DOHH2 (cell line): ENCODE measurements around the gene TTC33.

ENCODE experiments used
- H3F3A ChIP-seq: fragments of 200-600 bp; sonication (generic), shearing (Covaris generic); 2 replicates; pipeline ENCODE4 v1.6.0; 2016; ENCODE audit warnings: antibody characterized with exemption, mild to moderate bottlenecking; ENCODE audit not compliant: control insufficient read depth, insufficient read depth
- H3K27ac ChIP-seq: fragments of 200-600 bp; sonication (generic); 2 replicates; pipeline ENCODE4 v1.5.1; 2014; ENCODE audit warnings: low read depth, mild to moderate bottlenecking, low read length, moderate library complexity
- H3K27me3 ChIP-seq: fragments of 200-600 bp; sonication (generic); 2 replicates; pipeline ENCODE4 v1.6.1; 2014; ENCODE audit warnings: mild to moderate bottlenecking, low read length, mixed read lengths; ENCODE audit not compliant: control insufficient read depth
- H3K36me3 ChIP-seq: fragments of 200-600 bp; sonication (generic); 2 replicates; pipeline ENCODE4 v1.6.1; 2014; ENCODE audit warnings: mild to moderate bottlenecking, low read length, moderate library complexity, mixed read lengths; ENCODE audit not compliant: control insufficient read depth
- H3K4me1 ChIP-seq: fragments of 200-600 bp; sonication (generic); 2 replicates; pipeline ENCODE4 v1.6.1; 2014; ENCODE audit warnings: mild to moderate bottlenecking, low read length, mixed read lengths; ENCODE audit not compliant: control insufficient read depth
- H3K4me2 ChIP-seq: fragments of 200-600 bp; sonication (generic); 2 replicates; pipeline ENCODE4 v1.6.0; 2014; ENCODE audit warnings: mild to moderate bottlenecking, low read length, moderate library complexity
- H3K4me3 ChIP-seq: fragments of 200-600 bp; sonication (generic); 2 replicates; pipeline ENCODE4 v1.5.1; 2014; ENCODE audit warnings: mild to moderate bottlenecking, low read length, mixed read lengths
- H3K79me2 ChIP-seq: fragments of 200-600 bp; sonication (generic); 2 replicates; pipeline ENCODE4 v1.6.1; 2014; ENCODE audit warnings: mild to moderate bottlenecking, low read length, mixed read lengths; ENCODE audit not compliant: control insufficient read depth
- H3K9me2 ChIP-seq: fragments of 200-600 bp; sonication (generic); replicated peaks from 2 replicates; pipeline ENCODE4 v1.6.1; 2014; ENCODE audit warnings: mild to moderate bottlenecking, low read length, mixed read lengths; ENCODE audit not compliant: control insufficient read depth
- H3K9me3 ChIP-seq: fragments of 200-600 bp; sonication (generic); 2 replicates; pipeline ENCODE4 v1.6.1; 2014; ENCODE audit warnings: antibody characterized with exemption, low read length, mixed read lengths; ENCODE audit not compliant: control insufficient read depth, insufficient read depth
- H4K20me1 ChIP-seq: fragments of 200-600 bp; sonication (generic); 2 replicates; pipeline ENCODE4 v1.6.0; 2014; ENCODE audit warnings: low read depth, mild to moderate bottlenecking, antibody characterized with exemption, low read length, moderate library complexity; ENCODE audit not compliant: control insufficient read depth, insufficient read depth
- CTCF ChIP-seq: fragments of 200-600 bp; sonication (generic); IDR thresholded peaks from one replicate; pipeline ENCODE4 v1.5.1; 2014; ENCODE audit warnings: antibody characterized with exemption, mild to moderate bottlenecking, low read depth, low read length; ENCODE audit not compliant: poor library complexity, severe bottlenecking
- EZH2phosphoT487 ChIP-seq: fragments of 200-600 bp; sonication (generic); IDR thresholded peaks from 2 replicates; pipeline ENCODE4 v1.6.1; 2017; ENCODE audit warnings: borderline replicate concordance, mild to moderate bottlenecking, antibody characterized with exemption, low read length, moderate library complexity, mixed read lengths

The TTC33 gene

DNA sequence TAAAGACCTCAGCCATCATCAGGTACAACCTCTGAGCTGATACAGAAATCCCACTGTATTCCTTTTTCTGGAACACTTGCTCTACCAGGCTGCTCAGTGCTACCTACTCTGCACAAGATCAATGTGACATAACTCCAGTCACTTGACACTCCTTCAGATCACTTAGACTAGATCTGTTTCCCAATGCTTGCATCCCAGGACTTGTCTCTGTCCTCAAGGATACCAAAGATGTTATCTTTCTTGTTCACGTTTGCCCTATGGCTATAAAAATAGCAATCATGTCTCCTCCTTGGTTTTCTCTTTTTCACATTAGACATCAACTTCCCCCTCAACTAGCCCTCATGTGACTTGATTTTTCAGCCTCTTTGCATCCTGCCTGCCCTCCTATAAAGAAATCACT is 264.1 kb downstream of the TTC33 start:
- no peak for TF ChIP-seq EZH2phosphoT487
- TF ChIP-seq CTCF: no peak
- Histone ChIP-seq H3K36me3 (no peaks in the 10 kb centered on the region), H3K4me1 (peaks cover 14% of the 10 kb centered on the region), H3K4me2 (no peak overlapping the region), H3K9me2 (no peaks in the 10 kb centered on the region), H3K9me3 (no peaks in the 10 kb centered on the region), H3K4me3 (no peak overlapping the region), H3F3A (no peaks in the 10 kb centered on the region), H3K27ac (no peak overlapping the region), H4K20me1 (no peaks in the 10 kb centered on the region), H3K27me3 (no peaks in the 10 kb centered on the region), H3K79me2 (no peaks in the 10 kb centered on the region)

DNA sequence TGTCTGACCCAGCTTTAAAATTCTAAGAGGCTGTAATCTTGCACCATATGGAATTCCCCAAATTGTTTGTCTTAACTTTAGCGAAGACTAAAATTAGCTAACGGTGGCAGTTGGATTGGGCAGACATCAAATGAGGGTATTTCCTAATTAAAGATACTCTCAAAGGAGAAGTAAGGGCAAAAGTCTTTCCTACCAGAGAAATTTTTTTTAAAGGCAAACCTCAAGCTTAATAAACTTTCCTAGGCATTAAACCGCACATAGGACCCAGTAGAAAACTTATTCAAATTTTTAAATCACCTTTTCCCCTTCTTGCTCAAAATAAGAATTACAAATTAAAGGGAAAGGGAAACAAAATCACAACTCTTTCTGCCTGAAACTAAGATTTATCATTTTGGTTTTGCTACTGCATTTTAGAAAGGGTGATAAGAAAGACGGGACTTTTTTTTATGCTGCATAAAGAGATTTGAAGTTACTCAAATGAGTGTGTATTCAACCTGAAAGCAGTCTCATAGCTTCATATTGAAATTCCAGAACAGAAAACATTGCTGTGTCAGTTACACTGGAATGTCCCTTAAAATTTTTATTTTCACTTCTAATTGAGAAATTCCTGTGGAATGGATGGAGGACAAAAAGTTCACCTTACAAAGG is 265.2 kb downstream of the TTC33 start:
- H3K27me3 ChIP-seq: no peaks in the 10 kb centered on the region
- H3K4me2 ChIP-seq: no peak overlapping the region
- peaks cover 25% of the 10 kb centered on the region for H3K4me1 ChIP-seq
- H4K20me1 ChIP-seq: no peaks in the 10 kb centered on the region
- no peak overlapping the region for H3K27ac ChIP-seq
- H3K9me3 ChIP-seq: no peaks in the 10 kb centered on the region
- no peak overlapping the region for H3K4me3 ChIP-seq
- no peaks in the 10 kb centered on the region for H3K79me2 ChIP-seq
- H3F3A ChIP-seq: no peaks in the 10 kb centered on the region
- H3K36me3 ChIP-seq: no peaks in the 10 kb centered on the region
- no peaks in the 10 kb centered on the region for H3K9me2 ChIP-seq
- TF ChIP-seq CTCF: no peak
- TF ChIP-seq EZH2phosphoT487: no peak

DNA sequence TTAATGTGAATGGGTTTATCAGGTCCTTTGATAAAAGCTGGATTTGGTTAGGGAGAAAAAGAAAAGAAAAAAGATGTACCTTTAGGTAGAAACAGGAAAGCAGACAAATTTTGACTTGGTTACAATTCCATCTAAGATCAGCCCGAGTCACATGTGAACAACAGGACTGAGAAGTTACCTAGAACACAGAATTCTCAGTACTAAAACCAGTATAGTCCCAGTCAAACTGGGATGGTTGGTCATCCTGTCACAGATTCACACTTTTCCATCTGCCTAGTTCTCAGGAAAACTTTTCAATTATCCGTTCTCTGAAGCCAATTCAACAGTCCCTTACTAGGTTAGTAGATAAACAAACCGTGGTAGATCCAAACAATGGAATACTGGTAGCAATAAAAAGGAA is 266.3 kb downstream of the TTC33 start:
- no peaks in the 10 kb centered on the region for H3K9me2 ChIP-seq
- no peaks in the 10 kb centered on the region for H3F3A ChIP-seq
- H3K27ac ChIP-seq: no peak overlapping the region
- no peak overlapping the region for H3K4me2 ChIP-seq
- H3K79me2 ChIP-seq: no peaks in the 10 kb centered on the region
- H3K4me3 ChIP-seq: no peak overlapping the region
- H3K36me3 ChIP-seq: no peaks in the 10 kb centered on the region
- H3K4me1 ChIP-seq: peaks cover 36% of the 10 kb centered on the region
- no peaks in the 10 kb centered on the region for H4K20me1 ChIP-seq
- H3K27me3 ChIP-seq: no peaks in the 10 kb centered on the region
- no peak for TF ChIP-seq EZH2phosphoT487
- TF ChIP-seq CTCF: no peak
- H3K9me3 ChIP-seq: no peaks in the 10 kb centered on the region
